Heart left ventricle (tissue), 13 donors: Measurements from ENCODE around the gene SULT1A1.

ENCODE experiments used
- CTCF ChIP-seq, 12 donors: fragments of 200-600 bp; sonication (generic) in 4 of 12; IDR thresholded peaks; one replicate each; pipeline versions ENCODE4 v1.5.0 to v1.8.0; 2018 to 2022; ENCODE audit warnings: antibody characterized with exemption in 12 of 12, mild to moderate bottlenecking in 5 of 12
- POLR2A ChIP-seq, 2 donors: fragments of 450-650 bp; IDR thresholded peaks; one replicate each; pipeline ENCODE4 v1.6.1; 2017; ENCODE audit warnings: antibody characterized with exemption in 2 of 2, mild to moderate bottlenecking in 2 of 2, moderate library complexity in 2 of 2
- donor health status: ischemic (EF 13 %, LVEDD 7.1; RV severe dilation, severe dysfunction).
- donor health status: DM: no; HTN: yes; CAD: no.
- donor health status: DM: no; HTN: no; CAD: no.
- donor health status: ischemic (EF 25% LVEDD 6.9; RV normal size, moderate dysfunction).
- donor health status: ischemic (EF 25% LVEDD 5.7; RV mildly dilated, moderate dysfunction).
- donor health status: ischemic (EF 35%, LVEDD 5.7; RV mildly dilated, moderate dysfunction).
- donor health status: nonischemic (EF 11% LVEDD 7.7; RV severe dilation, severe dysfunction).
- donor health status: DM: yes; HTN: yes; CAD: no.
- donor health status: PGD.
- donor health status: ischemic (EF 29% LVEDD 5.4; RV normal size, mild dysfunction).
- donor health status: nonischemic (EF 23%, LVEDD 6.1; RV moderate dilation, normal function).

GRCh38 chr16:28602529-28602928, 7.3 kb downstream of the SULT1A1 start:
- TF ChIP-seq POLR2A (IDR thresholded peaks at IDR 0.05) = no peak
- TF ChIP-seq CTCF (IDR thresholded peaks at IDR 0.05) = no peak
